GM18519 (cell line): ENCODE data around the gene ZNF512B.
"Not testable (repeated sequence)": the region's sequence is repeated elsewhere in the genome, so short reads cannot be mapped to it uniquely, and the experiment has no call there.

Experiments used
- ATAC-seq: cut with Tn5 transposase; IDR thresholded peaks from one replicate; pipeline ENCODE4 v1.9.1; 2021; ENCODE audit warnings: mild to moderate bottlenecking, moderate library complexity; ENCODE audit not compliant: unreplicated experiment, low FRiP score

ZNF512B gene

DNA sequence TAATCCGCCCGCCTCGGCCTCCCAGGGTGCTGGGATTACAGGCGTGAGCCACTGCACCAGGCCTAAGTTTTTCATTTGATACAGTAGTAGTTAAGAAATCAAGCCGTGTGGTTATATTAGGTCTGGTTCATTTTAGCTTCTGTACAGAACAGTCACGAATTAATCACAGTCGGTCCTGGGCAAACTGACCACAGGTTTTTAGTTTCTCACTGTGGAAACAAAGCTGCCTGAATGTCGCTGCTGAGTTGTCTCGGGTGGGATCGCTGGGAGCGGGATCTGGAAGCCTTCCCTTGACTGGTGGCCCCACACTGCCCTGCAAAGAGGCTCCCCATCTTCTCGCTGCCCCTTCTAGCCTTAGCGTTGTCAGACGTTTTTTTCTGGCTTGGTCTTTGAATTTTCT, 32.1 kb downstream of the ZNF512B start:
- no peak for ATAC-seq

DNA sequence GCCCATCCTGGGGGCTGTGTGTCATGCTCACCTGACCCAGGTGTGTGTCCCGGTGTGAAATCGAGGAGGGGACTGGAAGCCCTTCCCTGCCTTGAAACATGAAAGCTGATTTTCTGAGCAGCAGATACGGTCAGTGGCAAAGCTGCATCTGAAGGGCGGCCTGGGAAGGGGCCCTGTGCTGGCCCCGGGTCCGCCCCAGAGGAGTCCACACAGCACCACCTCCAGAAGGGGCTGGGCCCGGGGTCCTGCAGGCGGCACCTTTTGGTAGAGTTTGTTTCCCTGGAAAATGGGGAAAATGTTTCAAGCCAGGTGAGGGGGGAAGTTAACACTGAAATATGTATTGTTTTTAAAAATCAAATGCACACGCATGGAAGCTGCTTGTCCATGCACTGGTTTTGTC, 34.3 kb downstream of the ZNF512B start:
- ATAC-seq, result no peak

GRCh38 chr20:63934271-63935068, 35.3 kb downstream of the ZNF512B start:
- ATAC-seq, result no peak

DNA sequence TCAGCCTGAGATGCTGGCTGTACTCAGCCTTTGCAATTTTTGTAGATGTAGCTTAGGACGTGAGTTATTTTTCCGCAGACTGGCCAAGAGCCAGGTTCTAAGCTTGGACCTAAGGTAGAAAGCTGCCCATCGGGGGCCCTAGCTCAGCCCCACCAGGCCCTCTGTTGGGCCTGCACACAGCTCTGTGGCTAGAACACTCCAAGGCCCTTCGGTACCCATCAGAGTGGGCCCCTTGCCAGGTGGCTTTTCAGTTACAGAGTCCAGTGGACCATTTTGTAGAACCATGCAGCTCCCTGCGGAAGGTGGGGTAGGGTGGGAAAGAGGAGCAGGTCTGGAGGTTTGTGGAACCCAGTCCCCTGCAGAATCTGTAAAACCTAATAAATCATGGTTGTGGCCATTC, 36.1 kb downstream of the ZNF512B start:
- no peak for ATAC-seq

- ATAC-seq, result no peak
Measured at GRCh38 chr20:63932606-63933160, 37.0 kb downstream of the ZNF512B start.

DNA sequence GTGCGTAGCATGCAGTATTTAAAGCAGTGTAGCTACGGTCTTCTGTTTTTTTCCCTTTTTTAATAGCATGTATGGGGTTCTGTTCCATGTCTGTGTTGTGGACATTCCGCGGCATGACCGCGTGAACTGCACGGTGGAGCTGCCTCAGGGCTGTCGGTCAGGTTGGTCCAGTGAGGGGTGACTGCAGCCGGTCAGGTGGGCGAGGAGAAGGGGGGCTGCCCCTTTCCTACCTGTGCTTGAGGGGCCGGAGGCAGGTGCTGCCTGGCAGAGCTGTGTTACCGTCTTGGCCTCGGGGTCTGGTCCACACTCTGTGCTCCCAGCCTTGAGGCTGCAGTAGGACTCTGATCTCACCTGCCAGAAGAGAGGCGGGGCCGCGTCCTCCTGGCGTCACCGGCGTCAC, 38.0 kb downstream of the ZNF512B start:
- no peak for ATAC-seq

GRCh38 chr20:63930971-63931553, 38.7 kb downstream of the ZNF512B start:
- ATAC-seq, result no peak

- ATAC-seq, result not testable (repeated sequence)
Measured at GRCh38 chr20:63929473-63929883, 40.3 kb downstream of the ZNF512B start.

- ATAC-seq, result no peak
Measured at GRCh38 chr20:63929071-63929470, 40.7 kb downstream of the ZNF512B start.

DNA sequence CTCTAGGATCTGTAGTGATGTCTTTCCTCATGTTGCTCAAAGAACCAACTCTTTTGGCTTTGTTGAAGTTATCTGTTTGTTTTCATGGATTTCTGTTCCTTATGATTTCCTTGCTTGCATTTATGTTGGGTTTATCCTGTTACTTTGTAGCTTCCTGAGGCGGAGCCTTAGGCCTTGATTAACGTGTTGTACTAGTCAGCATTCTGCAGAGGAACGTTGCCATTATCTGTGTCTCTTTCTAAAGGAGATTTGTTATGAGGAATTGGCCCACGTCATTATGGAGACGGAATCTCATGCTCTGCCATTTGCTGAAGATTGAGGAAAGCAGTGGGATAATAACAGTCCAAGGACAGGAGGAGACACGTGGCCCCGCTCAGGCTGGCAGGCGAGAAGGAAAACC, 43.4 kb downstream of the ZNF512B start:
- no peak for ATAC-seq

- ATAC-seq, result no peak
Measured at GRCh38 chr20:63924241-63924640, 45.5 kb downstream of the ZNF512B start.

- ATAC-seq, result no peak
Measured at GRCh38 chr20:63923651-63924050, 46.1 kb downstream of the ZNF512B start.

GRCh38 chr20:63920226-63920625, 49.5 kb downstream of the ZNF512B start:
- no peak for ATAC-seq

DNA sequence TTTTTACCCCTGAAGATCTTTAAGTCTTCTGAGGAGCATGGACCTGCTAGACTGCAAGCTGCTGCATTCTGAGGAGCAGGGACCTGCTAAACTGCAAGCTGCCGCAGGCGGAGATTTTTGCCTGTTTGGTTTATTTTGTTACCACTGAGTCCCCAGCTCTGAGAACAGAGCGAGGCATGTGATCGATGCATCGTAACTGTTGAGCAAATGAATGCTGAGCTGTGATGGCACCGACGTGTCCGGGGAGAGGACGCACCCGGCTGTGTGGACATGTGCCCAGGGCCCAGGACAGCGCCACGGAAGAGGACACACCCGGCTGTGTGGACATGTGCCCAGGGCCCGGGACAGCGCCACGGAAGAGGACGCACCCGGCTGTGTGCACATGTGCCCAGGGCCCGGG, 50.6 kb downstream of the ZNF512B start:
- no peak for ATAC-seq

- no peak for ATAC-seq
Measured at GRCh38 chr20:63917811-63918210, 51.9 kb downstream of the ZNF512B start.

DNA sequence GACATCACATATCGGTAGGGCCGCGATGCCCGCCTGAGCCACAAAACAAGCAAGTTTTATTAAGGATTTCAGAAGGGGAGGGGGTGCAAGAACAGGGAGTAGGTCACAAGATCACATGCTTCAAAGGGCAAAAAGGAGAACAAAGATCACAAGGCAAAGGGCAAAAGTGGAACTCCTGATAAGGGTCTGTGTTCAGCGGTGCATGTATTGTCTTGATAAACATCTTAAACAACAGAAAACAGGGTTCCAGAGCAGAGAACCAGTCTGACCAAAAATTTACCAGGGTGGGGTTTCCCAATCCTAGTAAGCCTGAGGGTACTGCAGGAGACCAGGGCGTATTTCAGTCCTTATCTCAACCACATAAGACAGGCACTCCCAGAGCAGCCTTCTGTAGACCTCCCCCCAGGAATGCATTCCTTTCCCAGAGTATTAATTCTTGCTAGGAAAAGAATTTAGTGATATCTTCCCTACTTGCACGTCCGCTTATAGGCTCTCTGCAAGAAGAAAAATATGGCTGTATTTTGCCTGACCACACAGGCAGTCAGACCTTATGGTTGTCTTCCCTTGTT, 53.3 kb downstream of the ZNF512B start:
- not testable (repeated sequence) for ATAC-seq

GRCh38 chr20:63915471-63915870, 54.3 kb downstream of the ZNF512B start:
- ATAC-seq, result no peak

- ATAC-seq, result no peak
Measured at GRCh38 chr20:63913768-63914167, 56.0 kb downstream of the ZNF512B start.

DNA sequence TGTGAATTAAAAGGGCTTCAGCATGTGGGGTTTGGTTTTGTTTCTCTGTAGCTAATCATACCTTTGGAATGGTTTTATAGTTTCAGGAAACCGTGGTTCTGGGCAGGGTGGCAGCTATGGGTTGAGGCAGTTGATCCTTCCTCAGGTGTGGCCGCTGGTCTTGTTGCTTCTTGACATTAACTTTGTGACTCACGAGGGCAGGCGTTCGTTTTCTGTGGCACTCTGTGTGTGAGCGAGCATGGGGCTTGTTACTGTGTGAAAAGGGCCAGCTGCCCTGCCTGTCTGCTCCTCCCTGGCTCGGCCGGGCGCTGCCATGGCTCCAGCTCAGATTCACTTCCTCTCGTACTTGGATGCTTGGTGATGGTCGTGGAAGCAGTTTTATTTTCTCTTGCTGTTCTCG, 58.6 kb downstream of the ZNF512B start:
- ATAC-seq, result no peak

- ATAC-seq, result no peak
Measured at GRCh38 chr20:63908008-63908682, 61.6 kb downstream of the ZNF512B start.
